B cell (primary cell): ENCODE results near the gene RAB39A. TPM values are rescaled to one million over a fixed set of nuclear protein-coding genes. Genes with fewer than 3 reads are reported as not detected.
"Not testable (repeated sequence)": the region's sequence is repeated elsewhere in the genome, so short reads cannot be mapped to it uniquely, and the experiment has no call there.

Experiments used
- ATAC-seq: fragments of 200-7000 bp; cut with Tn5 transposase; one replicate; pipeline ENCODE4 v1.10.0; 2021; ENCODE audit warnings: low read depth, mild to moderate bottlenecking, moderate number of reproducible peaks, moderate library complexity
- CTCF ChIA-PET: fragments of 350-600 bp; sonication (Branson Sonifier 250); formaldehyde crosslinking; loops from one replicate; lab custom pipeline; 2021; ENCODE audit warnings: antibody characterized with exemption, inconsistent platforms; lab: Charles Lee
- POLR2A ChIA-PET: fragments of 350-600 bp; sonication (Branson Sonifier 250); formaldehyde crosslinking; loops from one replicate; lab custom pipeline; 2021; ENCODE audit warnings: antibody characterized with exemption; lab: Charles Lee
- DNase-seq: peaks from one replicate; pipeline ENCODE4 v3.0.0; 2013
- H2AFZ ChIP-seq: 2 replicates; pipeline ENCODE4 v1.6.1; 2012; ENCODE audit warnings: mild to moderate bottlenecking, low read depth, low read length; ENCODE audit not compliant: insufficient read depth, poor library complexity, severe bottlenecking
- H3K27ac ChIP-seq, 2 donors: 1 replicate in 1 of 2; 2 replicates in 1 of 2; pipeline ENCODE4 v1.5.1; 2012 to 2013; ENCODE audit warnings: low read length in 2 of 2, mild to moderate bottlenecking in 2 of 2, moderate library complexity in 1 of 2
- H3K27me3 ChIP-seq, 4 experiments: fragments of 200-600 bp in 1 of 4; sonication (generic) in 1 of 4; replicated peaks in 1 of 4; 1 replicate in 2 of 4; 2 replicates in 2 of 4; pipeline versions ENCODE4 v1.6.1 to v1.7.0; 2013 to 2016; ENCODE audit warnings: low read length in 3 of 4, mild to moderate bottlenecking in 2 of 4, mixed read lengths in 1 of 4, moderate library complexity in 1 of 4; ENCODE audit not compliant: insufficient read depth in 4 of 4, control insufficient read depth in 3 of 4; ENCODE audit errors: control extremely low read depth in 1 of 4
- H3K36me3 ChIP-seq, 2 experiments: replicated peaks in 1 of 2; 1 replicate in 1 of 2; 2 replicates in 1 of 2; pipeline versions ENCODE4 v1.6.1 to v1.7.1; 2013; ENCODE audit warnings: low read length in 1 of 2; ENCODE audit not compliant: insufficient read depth in 2 of 2, control insufficient read depth in 1 of 2; ENCODE audit errors: control extremely low read depth in 1 of 2, extremely low read depth in 1 of 2
- H3K4me1 ChIP-seq, 2 donors: fragments of 200-600 bp in 1 of 2; sonication (generic) in 1 of 2; 1 replicate in 1 of 2; 2 replicates in 1 of 2; pipeline versions ENCODE4 v1.5.1 to v1.6.1; 2013 to 2017; ENCODE audit warnings: low read length in 2 of 2; ENCODE audit not compliant: control insufficient read depth in 2 of 2, insufficient read depth in 2 of 2
- H3K4me2 ChIP-seq: replicated peaks from 2 replicates; pipeline ENCODE3; 2012; ENCODE audit warnings: mild to moderate bottlenecking, low read depth, low read length; ENCODE audit not compliant: poor library complexity, severe bottlenecking
- H3K4me3 ChIP-seq, 5 experiments: fragments of 200-600 bp in 1 of 5; sonication (generic) in 1 of 5; 1 replicate in 3 of 5; 2 replicates in 2 of 5; pipeline versions ENCODE4 v1.5.1 to v1.7.0; 2011 to 2016; ENCODE audit warnings: low read length in 4 of 5, mild to moderate bottlenecking in 4 of 5, low read depth in 2 of 5, control low read depth in 1 of 5, moderate library complexity in 1 of 5; ENCODE audit not compliant: insufficient read depth in 1 of 5; ENCODE audit errors: control extremely low read depth in 1 of 5, extremely low read depth in 1 of 5
- H3K79me2 ChIP-seq: fragments of 200-600 bp; sonication (generic); one replicate; pipeline ENCODE4 v1.6.0; 2016; ENCODE audit warnings: low read length; ENCODE audit not compliant: control insufficient read depth, insufficient read depth
- H3K9ac ChIP-seq: fragments of 200-600 bp; sonication (generic); 2 replicates; pipeline ENCODE4 v1.6.1; 2017; ENCODE audit warnings: mild to moderate bottlenecking, low read length, moderate library complexity
- H3K9me3 ChIP-seq, 3 donors: one replicate each; pipeline versions ENCODE4 v1.6.1 to v1.7.1; 2013; ENCODE audit warnings: low read length in 2 of 3; ENCODE audit not compliant: control insufficient read depth in 2 of 3, insufficient read depth in 1 of 3; ENCODE audit errors: control extremely low read depth in 1 of 3
- H4K20me1 ChIP-seq: 2 replicates; pipeline ENCODE4 v1.6.0; 2012; ENCODE audit warnings: mild to moderate bottlenecking, low read length; ENCODE audit not compliant: insufficient read depth, control insufficient read depth, poor library complexity, severe bottlenecking
- H3K27ac Mint-ChIP-seq: one replicate; pipeline ENCODE4 v1.8.0; 2021; ENCODE audit warnings: mixed read lengths
- H3K27me3 Mint-ChIP-seq: one replicate; pipeline ENCODE4 v1.8.0; 2021; ENCODE audit warnings: mixed read lengths
- H3K4me1 Mint-ChIP-seq: one replicate; pipeline ENCODE4 v1.8.0; 2021; ENCODE audit warnings: mixed read lengths
- H3K4me3 Mint-ChIP-seq: one replicate; pipeline ENCODE4 v1.8.0; 2021; ENCODE audit warnings: mixed read lengths
- H3K9me3 Mint-ChIP-seq: one replicate; pipeline ENCODE4 v1.8.0; 2022; ENCODE audit warnings: mixed read lengths; ENCODE audit not compliant: insufficient read depth
- CTCF ChIP-seq: fragments of 200-600 bp; IDR thresholded peaks from one replicate; pipeline ENCODE4 v1.8.0; 2022; ENCODE audit warnings: antibody characterized with exemption, mild to moderate bottlenecking
- EZH2 ChIP-seq: IDR thresholded peaks from 2 replicates; pipeline ENCODE4 v1.6.1; 2012; ENCODE audit warnings: borderline replicate concordance, low read depth, mild to moderate bottlenecking, moderate library complexity, low read length; ENCODE audit not compliant: insufficient read depth, poor library complexity, severe bottlenecking
- WGBS: methylation state at CpG from one replicate; pipeline ENCODE4 v1.1.5; 2013; ENCODE audit warnings: missing lambda C conversion rate; ENCODE audit not compliant: insufficient coverage; 5-methylcytosine and 5-hydroxymethylcytosine counted together
- intact Hi-C: fragments of 100-400 bp; cut with micrococcal nuclease; formaldehyde crosslinking; loops from one replicate; pipeline ENCODE4 v1.10.0; 2022
- polyA minus RNA-seq: library from RNA; depleted of rRNA, polyadenylated mRNA; stranded (reverse); fragments of >200 nt; gene quantifications from 2 replicates; pipeline ENCODE4 v1.2.3, GENCODE V29; 2012
- polyA plus RNA-seq: library from polyadenylated mRNA; depleted of rRNA; stranded (reverse); fragments of >200 nt; gene quantifications from 2 replicates; pipeline ENCODE4 v1.2.3, GENCODE V29; 2012
- total RNA-seq, 2 donors: library from RNA; stranded (reverse); fragments of 120-200 nt in 1 of 2; gene quantifications; 1 replicate in 1 of 2; 2 replicates in 1 of 2; pipeline versions ENCODE4 v1.2.3 to v1.2.4, GENCODE V29; 2013 to 2022

The RAB39A gene
- 2.4 TPM in 2 replicates for total RNA-seq
- total RNA-seq (2013): 3.4 TPM
- polyA plus RNA-seq: 0.65 and 1.3 TPM in 2 replicates
- polyA minus RNA-seq: 1.6 and 2.5 TPM in 2 replicates

GRCh38 chr11:107928046-107928766 lies at the start of gene RAB39A:
TSS of gene RAB39A (plus strand) at chr11:107928448. CDS start at chr11:107928569, 121 bp downstream.
- H3K79me2 ChIP-seq: no peaks in the 10 kb centered on the region
- H3K4me3 Mint-ChIP-seq: peak within 1 kb of the TSS; percentile 88
- ChIA-PET CTCF (no interaction called here), POLR2A (no interaction called here)
- peaks cover 0 to 12% (median 0%) of the 10 kb centered on the region in 3 donors for H3K9me3 ChIP-seq
- ATAC-seq: peak; percentile 85
- peaks cover 16 to 19% of the 10 kb centered on the region in 2 donors for H3K4me1 ChIP-seq
- peak within 1 kb of the TSS; percentile 88 for H3K27ac Mint-ChIP-seq
- no peaks in the 10 kb centered on the region for H3K36me3 ChIP-seq
- H3K9ac ChIP-seq: peak within 1 kb of the TSS; percentile 85
- peak within 1 kb of the TSS; percentile 63 for H2AFZ ChIP-seq
- H3K9me3 Mint-ChIP-seq: no peaks in the 10 kb centered on the region
- under 1% methylated on average over 43 of the region's 61 CpGs for WGBS
- no peaks in the 10 kb centered on the region for H4K20me1 ChIP-seq
- H3K4me2 ChIP-seq: peak within 1 kb of the TSS; percentile 77
- peaks cover 0 to 3% (median 0%) of the 10 kb centered on the region in 4 experiments for H3K27me3 ChIP-seq
- H3K27ac ChIP-seq: peak within 1 kb of the TSS; percentile 37 to 52
- TF ChIP-seq EZH2: no peak
- no peak for TF ChIP-seq CTCF
- H3K4me1 Mint-ChIP-seq: peaks cover 30% of the 10 kb centered on the region
- peak; percentile 94 for DNase-seq
- intact Hi-C loops: loop anchor here (1.0 to 10.0 kb wide), 5 partner anchors 70 to 363 kb away; partner anchors contain the start of genes ACAT1, ALKBH8, ATM and NPAT
- H3K4me3 ChIP-seq: peak within 1 kb of the TSS; percentile 44 to 89 (median 74)
- peaks cover 5% of the 10 kb centered on the region for H3K27me3 Mint-ChIP-seq

GRCh38 chr11:107881471-107881870 lies 46.8 kb upstream of the RAB39A start:
- ATAC-seq, H3K9ac ChIP-seq, H4K20me1 ChIP-seq, H3K4me3 ChIP-seq, H3K9me3 Mint-ChIP-seq, H3K4me1 Mint-ChIP-seq, H3K79me2 ChIP-seq, H3K9me3 ChIP-seq, H3K4me3 Mint-ChIP-seq, H3K27me3 ChIP-seq, H3K4me2 ChIP-seq, DNase-seq, H3K4me1 ChIP-seq, H3K27ac ChIP-seq, intact Hi-C loops, POLR2A ChIA-PET, H3K36me3 ChIP-seq, H3K27ac Mint-ChIP-seq, CTCF ChIA-PET, H2AFZ ChIP-seq: not testable (repeated sequence)
- WGBS: 93% methylated on average over 4 of the region's 9 CpGs
- H3K27me3 Mint-ChIP-seq: peaks cover 15% of the 10 kb centered on the region
